T-cell (primary cell): Measurements from ENCODE around the gene ELMO1. TPM values are rescaled to one million over a fixed set of nuclear protein-coding genes. Genes with fewer than 3 reads are reported as not detected.

Experiments used
- ATAC-seq, 4 experiments: fragments of 200-7000 bp in 3 of 4; fragments of 150-1000 bp in 1 of 4; cut with Tn5 transposase; replicated peaks in 1 of 4; 1 replicate in 3 of 4; 2 replicates in 1 of 4; pipeline ENCODE4 v1.10.0; 2021; ENCODE audit warnings: moderate library complexity in 3 of 4, mild to moderate bottlenecking in 2 of 4, moderate number of reproducible peaks in 1 of 4
- CTCF ChIA-PET, 2 donors: fragments of 300-600 bp; sonication (Branson Sonifier 250); formaldehyde crosslinking; loops; one replicate each; lab custom pipeline; 2022; ENCODE audit warnings: antibody characterized with exemption in 2 of 2; lab: Charles Lee
- POLR2A ChIA-PET, 2 donors: fragments of 300-600 bp; sonication (Branson Sonifier 250); formaldehyde crosslinking; loops; one replicate each; lab custom pipeline; 2022; ENCODE audit warnings: antibody characterized with exemption in 2 of 2; lab: Charles Lee
- DNase-seq, 35 experiments: peaks; one replicate each; pipeline versions ENCODE4 v3.0.0 to v3.0.0-alpha.2; 2013 to 2023
- H3K27ac ChIP-seq: one replicate; pipeline ENCODE4 v1.5.1; 2013; ENCODE audit warnings: low read length
- H3K27me3 ChIP-seq, 2 experiments: replicated peaks in 1 of 2; 1 replicate in 1 of 2; 2 replicates in 1 of 2; pipeline versions ENCODE4 v1.6.1 to v1.7.0; 2013; ENCODE audit warnings: low read length in 1 of 2, mixed read lengths in 1 of 2; ENCODE audit not compliant: control insufficient read depth in 2 of 2, insufficient read depth in 2 of 2; ENCODE audit errors: extremely low read depth in 1 of 2
- H3K36me3 ChIP-seq, 2 donors: 1 replicate in 1 of 2; 2 replicates in 1 of 2; pipeline versions ENCODE4 v1.6.1 to v1.7.0; 2013; ENCODE audit warnings: low read length in 1 of 2; ENCODE audit not compliant: control insufficient read depth in 2 of 2, insufficient read depth in 1 of 2; ENCODE audit errors: extremely low read depth in 1 of 2
- H3K4me1 ChIP-seq, 2 experiments: 1 replicate in 1 of 2; 2 replicates in 1 of 2; pipeline versions ENCODE4 v1.6.1 to v1.7.0; 2013; ENCODE audit warnings: low read length in 2 of 2, mixed read lengths in 1 of 2; ENCODE audit not compliant: insufficient read depth in 2 of 2, control insufficient read depth in 1 of 2; ENCODE audit errors: extremely low read depth in 1 of 2
- H3K4me3 ChIP-seq, 2 donors: 1 replicate in 1 of 2; 2 replicates in 1 of 2; pipeline versions ENCODE4 v1.5.1 to v1.7.0; 2013; ENCODE audit warnings: mild to moderate bottlenecking in 2 of 2, low read length in 1 of 2, moderate library complexity in 1 of 2; ENCODE audit not compliant: control insufficient read depth in 1 of 2; ENCODE audit errors: extremely low read depth in 1 of 2
- H3K9me3 ChIP-seq: 2 replicates; pipeline ENCODE4 v1.7.0; 2013
- H3K27ac Mint-ChIP-seq, 2 donors: one replicate each; pipeline ENCODE4 v1.8.0; 2020 to 2021; ENCODE audit warnings: mild to moderate bottlenecking in 2 of 2, mixed read lengths in 2 of 2
- H3K27me3 Mint-ChIP-seq, 2 donors: one replicate each; pipeline ENCODE4 v1.8.0; 2021 to 2022; ENCODE audit warnings: mixed read lengths in 2 of 2
- H3K36me3 Mint-ChIP-seq: one replicate; pipeline ENCODE4 v1.8.0; 2021; ENCODE audit warnings: mixed read lengths
- H3K4me1 Mint-ChIP-seq, 3 donors: one replicate each; pipeline ENCODE4 v1.8.0; 2020 to 2022; ENCODE audit warnings: mixed read lengths in 3 of 3, mild to moderate bottlenecking in 1 of 3
- H3K4me3 Mint-ChIP-seq, 3 donors: one replicate each; pipeline ENCODE4 v1.8.0; 2020 to 2022; ENCODE audit warnings: mild to moderate bottlenecking in 3 of 3, mixed read lengths in 3 of 3, moderate library complexity in 3 of 3
- H3K9me3 Mint-ChIP-seq, 3 donors: one replicate each; pipeline ENCODE4 v1.8.0; 2020 to 2022; ENCODE audit warnings: mixed read lengths in 3 of 3
- WGBS: methylation state at CpG from one replicate; pipeline ENCODE4 v1.1.5; 2013; ENCODE audit warnings: missing lambda C conversion rate; ENCODE audit not compliant: insufficient coverage; 5-methylcytosine and 5-hydroxymethylcytosine counted together
- total RNA-seq, 35 experiments: library from RNA in 6 of 35; stranded (reverse) in 6 of 35; fragments of 120-200 nt in 1 of 35; gene quantifications; one replicate each; pipeline versions ENCODE4 v1.2.1 to v1.2.4 and lab custom pipeline; 2013 to 2026

ELMO1 gene
- total RNA-seq, 5 donors from 2014 or later (not counting 1 experiment from before 2014, with no cell fraction given): 101 to 149 (median 113) TPM

DNA sequence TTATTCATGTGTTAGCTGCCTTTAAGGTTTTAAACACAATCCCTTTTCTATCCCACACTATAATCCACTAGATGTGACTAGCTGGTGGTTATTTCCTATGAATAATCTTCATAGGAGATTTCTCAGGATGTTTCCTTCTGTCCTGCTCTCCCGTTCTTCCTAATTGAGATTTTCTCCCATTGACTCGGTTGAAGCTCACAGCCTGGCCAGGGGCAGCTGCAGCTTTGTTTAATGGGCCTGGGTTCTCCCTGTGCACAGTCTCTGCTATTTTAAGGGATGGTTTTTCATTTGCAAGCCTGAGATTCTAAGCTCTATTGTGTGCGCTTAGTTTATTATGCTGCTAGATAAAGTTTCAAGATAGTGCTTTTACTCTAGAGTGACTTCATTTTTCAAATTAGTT, 441.0 kb downstream of the ELMO1 start:
- no peak for ATAC-seq
- H3K9me3 ChIP-seq: no peaks in the 10 kb centered on the region
- no peaks in the 10 kb centered on the region for H3K27me3 ChIP-seq
- Mint-ChIP-seq H3K4me3 (no peak overlapping the region), H3K9me3 (no peaks in the 10 kb centered on the region), H3K27ac (no peak overlapping the region), H3K36me3 (peaks cover 61% of the 10 kb centered on the region), H3K4me1 (peaks cover 2 to 11% (median 6%) of the 10 kb centered on the region in 3 donors), H3K27me3 (no peaks in the 10 kb centered on the region)
- POLR2A ChIA-PET: interaction anchor here (0.6 kb wide), 3 partner anchors 30 to 123 kb away, joined by 3 read pairs; no protein-coding TSS in a partner anchor
- CTCF ChIA-PET: no interaction called here
- H3K36me3 ChIP-seq: peaks cover 11 to 12% of the 10 kb centered on the region in 2 donors
- DNase-seq: no peak
- WGBS: 100% methylated on average over 2 of the region's 3 CpGs
- no peaks in the 10 kb centered on the region for H3K4me1 ChIP-seq
- no peak overlapping the region for H3K4me3 ChIP-seq
- H3K27ac ChIP-seq: no peak overlapping the region

DNA sequence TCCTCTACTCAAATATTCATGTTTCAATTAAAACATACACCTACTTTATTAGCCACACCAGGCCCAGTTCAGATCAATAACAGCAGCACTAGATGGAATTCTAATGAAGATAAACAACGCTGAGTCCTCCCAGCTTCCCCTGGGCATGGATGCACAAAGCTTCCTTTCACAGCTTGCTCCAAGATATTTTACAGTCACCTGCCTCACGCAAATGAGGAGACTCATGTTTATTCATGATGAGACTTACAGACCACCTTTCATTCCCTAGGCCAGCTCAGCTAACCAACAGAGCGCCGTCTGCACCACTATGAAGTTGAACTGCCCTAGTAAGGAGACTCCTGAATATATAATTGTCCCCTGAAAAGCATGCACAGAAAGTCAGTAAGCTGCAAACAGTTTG, 441.4 kb downstream of the ELMO1 start:
- 100% methylated on average over 1 of the region's 4 CpGs for WGBS
- Mint-ChIP-seq H3K27me3 (no peaks in the 10 kb centered on the region), H3K27ac (no peak overlapping the region), H3K36me3 (peaks cover 62% of the 10 kb centered on the region), H3K4me3 (no peak overlapping the region), H3K4me1 (peaks cover 2 to 11% (median 6%) of the 10 kb centered on the region in 3 donors), H3K9me3 (no peaks in the 10 kb centered on the region)
- Histone ChIP-seq H3K9me3 (no peaks in the 10 kb centered on the region), H3K27me3 (no peaks in the 10 kb centered on the region), H3K36me3 (peaks cover 11 to 12% of the 10 kb centered on the region in 2 donors), H3K27ac (no peak overlapping the region), H3K4me1 (no peaks in the 10 kb centered on the region), H3K4me3 (no peak overlapping the region)
- DNase-seq: no peak
- ATAC-seq: no peak
- ChIA-PET CTCF (no interaction called here), POLR2A (interaction anchor here in 1 of 2 donors (0.6 kb wide), 1 partner anchor 122 kb away, joined by 3 read pairs; no protein-coding TSS in a partner anchor)

DNA sequence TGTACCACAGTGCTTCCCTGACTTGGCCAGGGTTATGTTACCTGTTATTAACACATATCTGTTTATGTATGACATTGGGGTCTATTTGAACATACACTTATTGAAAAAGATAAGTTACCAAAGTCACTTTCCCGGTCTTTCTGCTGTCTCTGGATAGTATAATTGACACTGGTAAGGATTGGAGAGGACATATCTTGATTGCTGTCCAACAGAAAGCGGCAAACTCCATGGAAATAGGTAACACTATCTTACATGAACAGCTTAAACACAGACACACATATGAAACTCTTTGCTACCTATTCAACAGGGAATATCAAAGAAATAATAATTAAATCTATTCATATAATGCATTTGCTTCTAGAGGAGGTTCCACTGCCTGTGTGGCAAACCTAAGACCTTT, 441.9 kb downstream of the ELMO1 start:
- Histone ChIP-seq H3K4me1 (no peaks in the 10 kb centered on the region), H3K4me3 (no peak overlapping the region), H3K27ac (no peak overlapping the region), H3K9me3 (no peaks in the 10 kb centered on the region), H3K36me3 (peaks cover 7 to 12% of the 10 kb centered on the region in 2 donors), H3K27me3 (no peaks in the 10 kb centered on the region)
- WGBS: no CpG with 5 or more reads among the region's 2 CpGs
- ChIA-PET POLR2A (no interaction called here), CTCF (interaction anchor here (1.0 to 1.2 kb wide), 2 partner anchors 9 to 44 kb away, joined by 3 read pairs; no protein-coding TSS in a partner anchor)
- Mint-ChIP-seq H3K36me3 (peaks cover 62% of the 10 kb centered on the region), H3K27me3 (no peaks in the 10 kb centered on the region), H3K9me3 (no peaks in the 10 kb centered on the region), H3K4me3 (no peak overlapping the region), H3K4me1 (peaks cover 2 to 11% (median 6%) of the 10 kb centered on the region in 3 donors), H3K27ac (no peak overlapping the region)
- no peak for ATAC-seq
- no peak for DNase-seq

DNA sequence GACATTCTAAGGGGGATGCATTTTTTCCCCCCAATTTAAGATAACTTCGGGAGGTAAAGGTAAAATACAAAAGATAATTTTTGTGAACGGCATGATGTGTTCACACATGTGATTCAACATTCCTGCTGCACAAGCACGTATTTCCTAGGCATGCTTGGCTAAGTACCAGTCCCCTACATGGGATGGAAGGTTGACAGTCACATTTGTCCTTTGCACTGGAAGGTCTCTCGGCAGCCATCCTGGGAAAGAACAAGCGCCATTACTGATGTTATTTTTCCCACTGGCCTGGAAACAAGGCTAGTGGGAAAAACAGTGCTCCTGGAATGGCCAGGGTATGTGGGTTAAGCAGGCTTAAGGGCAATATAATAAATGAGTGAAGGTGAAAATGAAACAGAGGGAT, 448.2 kb downstream of the ELMO1 start:
- no peak overlapping the region for H3K27ac ChIP-seq
- peaks cover 3 to 8% of the 10 kb centered on the region in 2 donors for H3K36me3 ChIP-seq
- H3K4me3 Mint-ChIP-seq: no peak overlapping the region
- ChIA-PET CTCF (no interaction called here), POLR2A (interaction anchor here in 1 of 2 donors (0.6 kb wide), 1 partner anchor 15 kb away, joined by 3 read pairs; no protein-coding TSS in a partner anchor)
- 100% methylated on average over 1 of the region's 5 CpGs for WGBS
- no peaks in the 10 kb centered on the region for H3K27me3 ChIP-seq
- ATAC-seq: no peak
- no peaks in the 10 kb centered on the region for H3K27me3 Mint-ChIP-seq
- H3K4me1 Mint-ChIP-seq: peaks cover 0 to 8% (median 4%) of the 10 kb centered on the region in 3 donors
- no peak overlapping the region for H3K4me3 ChIP-seq
- peaks cover 39% of the 10 kb centered on the region for H3K36me3 Mint-ChIP-seq
- H3K9me3 Mint-ChIP-seq: no peaks in the 10 kb centered on the region
- H3K9me3 ChIP-seq: no peaks in the 10 kb centered on the region
- no peak overlapping the region for H3K27ac Mint-ChIP-seq
- no peak for DNase-seq
- no peaks in the 10 kb centered on the region for H3K4me1 ChIP-seq

DNA sequence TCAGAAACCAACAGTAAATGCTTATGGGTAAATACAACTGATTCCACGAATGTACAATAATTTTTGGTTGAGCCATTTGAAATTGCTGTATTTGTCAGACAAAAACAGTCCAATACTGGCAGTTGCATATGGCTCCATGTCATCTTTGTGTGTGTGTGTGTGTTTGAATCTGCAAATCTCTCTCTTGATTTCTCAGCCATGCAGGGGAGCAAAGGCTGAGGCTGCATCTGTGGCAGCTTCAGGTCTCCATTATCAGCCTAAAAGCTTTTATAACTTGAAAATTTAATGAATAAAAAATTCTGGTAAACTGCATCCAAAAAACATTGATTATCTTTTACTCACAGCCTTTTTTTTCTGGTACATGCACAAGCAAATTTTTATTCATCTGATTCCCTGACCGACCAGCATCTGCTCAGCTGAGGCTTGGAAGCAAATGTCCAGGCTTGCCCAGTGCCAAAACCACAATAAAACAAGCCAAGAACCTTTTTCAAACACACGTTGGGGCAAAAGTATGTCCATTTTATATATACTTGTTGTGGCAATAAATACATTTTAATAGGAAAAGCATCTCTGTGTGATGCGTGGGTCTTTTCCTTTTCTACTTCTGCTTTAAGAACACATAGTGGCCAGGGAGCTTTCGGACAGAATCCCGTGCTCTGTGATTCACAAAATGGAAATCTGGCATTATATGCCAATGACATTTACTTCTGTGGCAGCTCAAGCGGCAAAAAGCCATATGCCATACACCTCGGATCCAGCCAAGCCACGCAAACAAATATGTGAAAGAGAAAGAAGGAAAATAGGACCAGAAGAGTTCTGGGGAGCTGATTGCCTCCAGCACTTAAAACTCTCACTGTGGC, 448.8 kb downstream of the ELMO1 start:
- ATAC-seq (no peak), DNase-seq (no peak)
- H3K9me3 ChIP-seq: no peaks in the 10 kb centered on the region
- no peak overlapping the region for H3K4me3 Mint-ChIP-seq
- POLR2A ChIA-PET: no interaction called here
- WGBS: 100% methylated on average over 2 of the region's 9 CpGs
- H3K4me1 Mint-ChIP-seq: peaks cover under 1 to 8% (median 4%) of the 10 kb centered on the region in 3 donors
- H3K27ac Mint-ChIP-seq: no peak overlapping the region
- H3K27me3 Mint-ChIP-seq: no peaks in the 10 kb centered on the region
- H3K4me3 ChIP-seq: no peak overlapping the region
- peaks cover 39% of the 10 kb centered on the region for H3K36me3 Mint-ChIP-seq
- no peak overlapping the region for H3K27ac ChIP-seq
- no peaks in the 10 kb centered on the region for H3K4me1 ChIP-seq
- H3K27me3 ChIP-seq: no peaks in the 10 kb centered on the region
- CTCF ChIA-PET: no interaction called here
- peaks cover 2 to 3% of the 10 kb centered on the region in 2 donors for H3K36me3 ChIP-seq
- no peaks in the 10 kb centered on the region for H3K9me3 Mint-ChIP-seq

DNA sequence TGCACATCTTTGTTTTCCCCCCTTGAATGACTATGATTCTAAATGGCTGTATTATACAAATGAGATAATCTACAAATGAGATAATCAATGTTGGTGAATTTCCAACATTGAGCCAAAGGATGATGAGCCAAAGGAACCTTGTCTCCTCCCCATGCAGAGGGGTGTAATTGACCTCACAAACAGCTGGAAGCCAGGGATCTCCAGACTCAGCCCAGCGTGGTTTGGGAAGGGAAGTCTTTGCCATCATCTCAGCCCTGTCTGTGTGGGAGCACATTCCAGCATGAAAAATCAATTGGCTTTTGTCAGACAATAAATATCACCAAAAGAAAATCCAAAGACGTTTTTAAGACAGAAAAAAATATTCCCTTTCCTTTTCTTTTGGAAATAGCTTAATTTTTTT, 452.9 kb downstream of the ELMO1 start:
- Mint-ChIP-seq H3K4me1 (peaks cover 18 to 28% (median 24%) of the 10 kb centered on the region in 3 donors), H3K27me3 (no peaks in the 10 kb centered on the region), H3K4me3 (no peak overlapping the region), H3K9me3 (no peaks in the 10 kb centered on the region), H3K27ac (no peak overlapping the region), H3K36me3 (peaks cover 19% of the 10 kb centered on the region)
- Histone ChIP-seq H3K27ac (no peak overlapping the region), H3K36me3 (peaks cover 0 to 7% of the 10 kb centered on the region in 2 donors), H3K27me3 (no peaks in the 10 kb centered on the region), H3K9me3 (no peaks in the 10 kb centered on the region), H3K4me1 (no peaks in the 10 kb centered on the region), H3K4me3 (no peak overlapping the region)
- POLR2A ChIA-PET: interaction anchor here in 1 of 2 donors (0.6 kb wide), 1 partner anchor 33 kb away, joined by 3 read pairs; no protein-coding TSS in a partner anchor
- ATAC-seq (no peak), DNase-seq (no peak)
- no CpG with 5 or more reads among the region's 2 CpGs for WGBS
- CTCF ChIA-PET: interaction anchor here in 1 of 2 donors (0.7 to 1.0 kb wide), 2 partner anchors 9 to 27 kb away, joined by 3 to 7 read pairs; no protein-coding TSS in a partner anchor
